K562 (cell line): ENCODE results near the gene PLEKHG1. TPM values are rescaled to one million over a fixed set of nuclear protein-coding genes. Genes with fewer than 3 reads are reported as not detected.

Source experiments
- ATAC-seq: fragments of 200-7000 bp; cut with Tn5 transposase; 3 replicates; pipeline ENCODE4 v1.9.1; 2020; ENCODE audit warnings: moderate library complexity
- BruUV-seq: library from RNA; stranded (reverse); fragments of 400-500 nt; replicated peaks from 2 replicates; lab custom pipeline; 2021; lab: Mats Ljungman, UMichigan
- CTCF ChIA-PET: fragments of 300-600 bp; formaldehyde crosslinking; extraction: SDS; loops from one replicate; lab custom pipeline; 2021; ENCODE audit warnings: low intra/inter-chr PET ratio; lab: Yijun Ruan, JAX
- POLR2A ChIA-PET: fragments of 300-600, 350-650 bp; sonication (Branson Sonifier 250); formaldehyde crosslinking; extraction: SDS; loops from one replicate; lab custom pipeline; 2021; ENCODE audit warnings: antibody characterized with exemption, inconsistent platforms; lab: Yijun Ruan, JAX
- DNase-seq, 4 experiments: peaks; one replicate each; pipeline versions ENCODE4 v3.0.0 to v3.0.0-alpha.2; 2011 to 2018; ENCODE audit warnings: low spot score in 3 of 4, mixed read lengths in 3 of 4; ENCODE audit errors: extremely low read depth in 1 of 4
- FAIRE-seq: peaks from 2 replicates; lab custom pipeline; 2011; peaks lifted over from hg19 to GRCh38; lab: Jason Lieb, UNC
- H2AFZ ChIP-seq: 2 replicates; pipeline ENCODE4 v1.6.0; 2011; ENCODE audit warnings: low read depth, low read length, control low read depth, inconsistent platforms
- H3K27ac ChIP-seq: fragments of 200-600 bp; 3 replicates; pipeline ENCODE4 v1.8.0; 2011; ENCODE audit warnings: low read depth, mild to moderate bottlenecking, control low read depth, inconsistent platforms, low read length, moderate library complexity, mixed read lengths; ENCODE audit errors: extremely low read depth
- H3K27me3 ChIP-seq, 2 experiments: fragments of 300-600 bp in 1 of 2; 2 replicates in 1 of 2; 3 replicates in 1 of 2; pipeline versions ENCODE4 v1.6.0 to v1.8.0; 2011; ENCODE audit warnings: inconsistent platforms in 2 of 2, low read length in 2 of 2, mild to moderate bottlenecking in 1 of 2, mixed read lengths in 1 of 2, moderate library complexity in 1 of 2; ENCODE audit not compliant: control insufficient read depth in 2 of 2, insufficient read depth in 2 of 2
- H3K36me3 ChIP-seq: fragments of 300-600 bp; 3 replicates; pipeline ENCODE4 v1.8.0; 2011; ENCODE audit warnings: mild to moderate bottlenecking, low read length, inconsistent platforms; ENCODE audit not compliant: control insufficient read depth, insufficient read depth
- H3K4me1 ChIP-seq, 2 experiments: fragments of 200-600 bp in 1 of 2; replicated peaks in 1 of 2; 2 replicates in 1 of 2; 3 replicates in 1 of 2; pipeline versions ENCODE4 v1.5.1 to v1.8.0; 2011; ENCODE audit warnings: inconsistent platforms in 2 of 2, low read length in 2 of 2, mild to moderate bottlenecking in 1 of 2, mixed read lengths in 1 of 2, moderate library complexity in 1 of 2; ENCODE audit not compliant: control insufficient read depth in 2 of 2, insufficient read depth in 2 of 2
- H3K4me2 ChIP-seq: 2 replicates; pipeline ENCODE4 v1.6.1; 2011; ENCODE audit warnings: low read length, control low read depth, inconsistent platforms, mixed read lengths; ENCODE audit not compliant: insufficient read depth
- H3K4me3 ChIP-seq: fragments of 200-600 bp; sonication (generic), shearing (Covaris generic); 2 replicates; pipeline ENCODE4 v1.5.1; 2016; ENCODE audit warnings: control low read depth, inconsistent platforms
- H3K79me2 ChIP-seq: fragments of 200-600 bp; 3 replicates; pipeline ENCODE4 v1.8.0; 2011; ENCODE audit warnings: low read length, inconsistent platforms; ENCODE audit not compliant: control insufficient read depth, insufficient read depth
- H3K9ac ChIP-seq, 2 experiments: 2 replicates each; pipeline versions ENCODE4 v1.6.0 to v1.6.1; 2011; ENCODE audit warnings: low read depth in 2 of 2, low read length in 2 of 2, control low read depth in 1 of 2, inconsistent platforms in 1 of 2, mild to moderate bottlenecking in 1 of 2, mixed read lengths in 1 of 2; ENCODE audit not compliant: insufficient read depth in 1 of 2
- H3K9me1 ChIP-seq: one replicate; pipeline ENCODE4 v1.6.0; 2011; ENCODE audit warnings: inconsistent platforms, mild to moderate bottlenecking, low read length, moderate library complexity; ENCODE audit not compliant: control insufficient read depth, insufficient read depth
- H3K9me3 ChIP-seq: replicated peaks from 2 replicates; pipeline ENCODE4 v1.5.1; 2011; ENCODE audit warnings: low read depth, low read length, inconsistent platforms; ENCODE audit not compliant: control insufficient read depth, insufficient read depth
- H4K20me1 ChIP-seq: replicated peaks from 2 replicates; pipeline ENCODE4 v1.6.1; 2011; ENCODE audit warnings: low read length, inconsistent platforms, mixed read lengths; ENCODE audit not compliant: control insufficient read depth, insufficient read depth
- ARID4B ChIP-seq: sonication (generic); formaldehyde crosslinking; IDR thresholded peaks from 2 replicates; pipeline ENCODE4 v1.8.0; 2022; ENCODE audit warnings: mild to moderate bottlenecking, missing genetic modification reagents
- CBX8 ChIP-seq: fragments of 200-600 bp; sonication (generic); IDR thresholded peaks from 2 replicates; pipeline ENCODE4 v1.6.1; 2012; ENCODE audit warnings: borderline replicate concordance, mixed run types, low read depth, mild to moderate bottlenecking, moderate library complexity, mixed read lengths, low read length, control low read depth, inconsistent platforms; ENCODE audit not compliant: poor library complexity, severe bottlenecking; ENCODE audit errors: extremely low read depth
- CGGBP1 ChIP-seq: fragments of 250-450 bp; sonication (Bioruptor Pico); IDR thresholded peaks from 2 replicates; pipeline ENCODE4 v1.9.0; 2021; ENCODE audit warnings: mild to moderate bottlenecking
- DLX4 ChIP-seq: fragments of 250-450 bp; sonication (Bioruptor Pico); IDR thresholded peaks from 2 replicates; pipeline ENCODE4 v1.6.1; 2021; ENCODE audit warnings: mild to moderate bottlenecking
- GTF2F1 ChIP-seq: IDR thresholded peaks from 2 replicates; pipeline ENCODE4 v1.6.1; 2011; ENCODE audit warnings: low read depth, low read length, improper control_type of control experiment
- IFI16 ChIP-seq: fragments of 250-450 bp; sonication (Bioruptor Pico); IDR thresholded peaks from 2 replicates; pipeline ENCODE4 v2.1.2; 2022; ENCODE audit warnings: mild to moderate bottlenecking, inconsistent platforms
- MYBL2 ChIP-seq, 2 experiments: fragments of 450-650 bp in 1 of 2; sonication (generic) in 1 of 2; formaldehyde crosslinking in 1 of 2; IDR thresholded peaks; 2 replicates each; pipeline versions ENCODE4 v1.6.1 to v1.8.1; 2017 to 2022; ENCODE audit warnings: borderline replicate concordance in 1 of 2, inconsistent platforms in 1 of 2, low read depth in 1 of 2, mild to moderate bottlenecking in 1 of 2, missing genetic modification reagents in 1 of 2, moderate library complexity in 1 of 2
- NFE2L1 ChIP-seq: fragments of 450-650 bp; IDR thresholded peaks from 2 replicates; pipeline ENCODE4 v1.6.1; 2016; ENCODE audit warnings: missing genetic modification characterization, low read depth, mild to moderate bottlenecking, missing compliant biosample characterization, moderate library complexity, borderline replicate concordance
- ZNF766 ChIP-seq: fragments of 200-800 bp; sonication (Bioruptor generic); conservative IDR thresholded peaks from 2 replicates; pipeline ENCODE4 v1.6.1; 2016; ENCODE audit warnings: missing genetic modification characterization, missing compliant biosample characterization
- WGBS: fragments of 100-300 bp; shearing (Covaris generic); methylation state at CpG from one replicate; pipeline ENCODE4 v1.1.6; 2016; ENCODE audit warnings: low coverage, mixed read lengths; ENCODE audit not compliant: insufficient coverage; ENCODE audit errors: missing lambda C conversion rate; 5-methylcytosine and 5-hydroxymethylcytosine counted together
- in situ Hi-C: fragments of 300-500 bp; cut with MboI; formaldehyde crosslinking; loops from 4 replicates; pipeline ENCODE4 v1.15.0; 2018; ENCODE audit warnings: inconsistent platforms, mixed read lengths
- intact Hi-C: fragments of 100-400 bp; cut with micrococcal nuclease; formaldehyde crosslinking; loops from 2 replicates; pipeline ENCODE4 v1.14.2; 2022
- polyA plus RNA-seq, 8 experiments: library from polyadenylated mRNA; depleted of rRNA in 4 of 8; stranded (reverse) in 5 of 8; unstranded in 3 of 8; fragments of >200 nt; fragmentation: Nextera tagmentation in 2 of 8; fragmentation: Illumina TruSeq in 1 of 8; extraction: Ambion mirVana in 2 of 8; extraction: Trizol in 1 of 8; gene quantifications; 2 replicates each; pipeline versions ENCODE4 v1.2.1 to v1.2.3, GENCODE V29; 2011 to 2014; ENCODE audit warnings: inconsistent platforms in 1 of 8, missing spikeins in 1 of 8
- total RNA-seq, 7 experiments: library from RNA; depleted of rRNA in 6 of 7; stranded (reverse); fragments of >200 nt in 6 of 7; fragmentation: Illumina TruSeq in 2 of 7; extraction: Trizol in 2 of 7; gene quantifications; 2 replicates each; pipeline versions ENCODE4 v1.2.1 to v1.2.3, GENCODE V29; 2011 to 2021; ENCODE audit warnings: low replicate concordance in 1 of 7

PLEKHG1 gene
- total and polyA plus RNA-seq, 9 of the 15 experiments (the other 6 are each of a cell fraction or from before 2014, with no cell fraction given) = 0.03 to 0.16 (median 0.03) TPM; not detected in 6

DNA sequence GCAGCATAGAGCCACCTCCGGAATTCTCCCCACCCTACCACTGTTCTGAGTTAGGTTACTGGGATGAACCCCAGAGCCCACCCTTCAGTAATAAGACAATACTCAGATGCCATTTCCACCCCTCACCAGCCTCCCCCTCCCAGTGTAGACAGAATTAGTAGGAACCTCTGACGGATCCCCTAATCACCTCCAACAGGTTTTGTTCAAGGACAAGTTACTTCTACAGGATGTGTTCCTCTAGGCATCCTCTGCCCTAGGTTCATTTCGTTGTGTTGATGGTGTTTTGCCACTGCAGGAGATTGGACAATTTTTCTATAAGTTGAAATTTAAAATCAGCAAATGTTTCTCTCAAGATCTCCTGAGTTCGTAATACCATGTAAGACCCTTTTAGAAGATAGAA lies 22.8 kb downstream of the PLEKHG1 start:
- BruUV-seq = no TSS peak

DNA sequence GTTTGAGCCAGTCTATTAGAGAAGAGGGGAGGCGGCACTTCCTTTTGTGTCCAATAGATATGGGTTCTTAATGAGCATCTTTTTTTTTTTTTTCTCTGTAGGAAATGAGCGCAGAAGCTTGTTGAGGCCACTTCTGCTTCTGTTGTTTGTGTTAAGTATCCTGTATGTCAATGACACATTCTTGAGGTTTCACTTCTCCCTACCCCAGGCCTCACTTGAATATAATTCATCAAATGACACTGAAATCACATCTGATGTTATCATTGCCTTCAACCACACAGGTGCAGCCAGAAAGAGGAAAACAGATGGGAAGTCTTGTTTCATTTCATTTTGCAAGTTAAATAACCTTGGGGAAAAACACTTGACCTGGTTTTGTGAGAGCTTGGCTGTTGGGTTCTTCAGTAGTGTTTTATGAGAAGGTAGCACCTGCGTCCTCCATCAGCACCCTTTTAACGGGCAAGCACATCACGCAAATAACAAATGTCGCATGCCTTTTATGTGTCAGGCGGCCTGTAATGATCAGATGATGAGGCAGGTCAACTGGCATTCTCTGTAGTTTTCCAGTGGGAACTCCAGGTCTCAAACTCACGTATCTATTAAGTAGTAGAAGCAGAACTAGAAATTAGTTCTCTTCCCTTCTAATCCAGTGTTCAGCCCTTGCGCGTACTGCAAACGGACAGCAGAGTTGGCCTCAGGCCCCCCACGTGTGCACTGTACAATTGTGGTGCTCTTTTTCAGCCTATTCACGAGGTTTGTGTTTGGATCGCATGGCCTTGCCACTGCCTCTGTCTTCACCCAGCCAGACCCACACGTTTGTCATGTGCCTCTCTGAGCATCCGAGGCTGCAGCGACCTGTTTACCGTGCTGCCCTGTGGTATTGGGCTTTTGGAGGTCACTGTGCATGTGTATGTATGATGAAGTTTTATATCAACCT lies 23.5 kb downstream of the PLEKHG1 start:
- CTCF ChIA-PET = no interaction called here
- POLR2A ChIA-PET = interaction anchor here (0.6 kb wide), 1 partner anchor 701 kb away, joined by 4 read pairs; no protein-coding TSS in a partner anchor
- no peaks in the 10 kb centered on the region for H3K36me3 ChIP-seq
- intact Hi-C loops = no loop called here
- WGBS = 1% methylated on average over 18 of the region's 18 CpGs
- H3K79me2 ChIP-seq = no peaks in the 10 kb centered on the region
- H3K27me3 ChIP-seq = peaks cover 16 to 21% of the 10 kb centered on the region in 2 experiments
- H2AFZ ChIP-seq = no peak overlapping the region
- H3K9ac ChIP-seq = no peak overlapping the region
- no peaks in the 10 kb centered on the region for H4K20me1 ChIP-seq
- H3K9me3 ChIP-seq = no peaks in the 10 kb centered on the region
- no peak for ATAC-seq
- H3K9me1 ChIP-seq = no peaks in the 10 kb centered on the region
- BruUV-seq = no TSS peak
- no peak overlapping the region for H3K27ac ChIP-seq
- FAIRE-seq = no peak
- no peak overlapping the region for H3K4me2 ChIP-seq
- DNase-seq = no peak
- in situ Hi-C loops = no loop called here
- no peak overlapping the region for H3K4me3 ChIP-seq
- no peaks in the 10 kb centered on the region for H3K4me1 ChIP-seq
- TF ChIP-seq IFI16 (CRISPR knock-in tag) (no peak), ARID4B (CRISPR knock-in tag) (no peak), GTF2F1 (no peak), MYBL2 (IDR thresholded peaks at IDR 0.05; ENCODE audit: low read depth) (no peak), MYBL2 (CRISPR knock-in tag; IDR thresholded peaks at IDR 0.05; ENCODE audit: borderline replicate concordance) (no peak), CGGBP1 (CRISPR knock-in tag) (no peak), DLX4 (CRISPR knock-in tag) (no peak)

More for the DNA sequence above, 22.8 kb downstream of the PLEKHG1 start:
- Histone ChIP-seq H3K79me2 (no peaks in the 10 kb centered on the region), H3K9me3 (no peaks in the 10 kb centered on the region), H3K9me1 (no peaks in the 10 kb centered on the region), H3K9ac (no peak overlapping the region), H3K27me3 (peaks cover 16 to 21% of the 10 kb centered on the region in 2 experiments), H3K4me1 (no peaks in the 10 kb centered on the region), H3K4me3 (no peak overlapping the region), H3K36me3 (no peaks in the 10 kb centered on the region), H4K20me1 (no peaks in the 10 kb centered on the region), H3K27ac (no peak overlapping the region), H2AFZ (no peak overlapping the region), H3K4me2 (no peak overlapping the region)
- ChIA-PET POLR2A (interaction anchor here (0.6 kb wide), 2 partner anchors 12 to 702 kb away, joined by 3 to 4 read pairs; no protein-coding TSS in a partner anchor), CTCF (no interaction called here)
- intact Hi-C loops = no loop called here
- 0% methylated on average over 4 of the region's 4 CpGs for WGBS
- FAIRE-seq (no peak), DNase-seq (no peak), ATAC-seq (no peak)
- TF ChIP-seq ZNF766 (CRISPR knock-in tag) (no peak), CBX8 (peak; percentile 62), NFE2L1 (no peak)
- in situ Hi-C loops = no loop called here
